ENCODE results near the gene PODXL. TPM values are rescaled to one million over a fixed set of nuclear protein-coding genes. Genes with fewer than 3 reads are reported as not detected.

PODXL gene
- total and polyA plus RNA-seq, 10 of the 15 experiments (the other 5 are each of a cell fraction or from before 2014, with no cell fraction given) = 0.04 to 1.8 (median 0.38) TPM

GRCh38 chr7:131533151-131533559 lies 23.3 kb downstream of the PODXL start:
- no peak overlapping the region for H2AFZ ChIP-seq (ENCODE audit: control insufficient read depth, low read depth, low read length)
- intact Hi-C loops (cut with micrococcal nuclease; ENCODE audit: unreplicated experiment) = no loop called here
- FAIRE-seq (no peak), DNase-seq (ENCODE audit: low read depth, low spot score) (no peak), ATAC-seq (no peak)
- H3K9ac ChIP-seq (ENCODE audit: control insufficient read depth, insufficient read depth, low read length) = no peak overlapping the region
- no peaks in the 10 kb centered on the region for H3K4me1 ChIP-seq (ENCODE audit: control insufficient read depth, insufficient read depth, low read length)
- no peaks in the 10 kb centered on the region for H3K79me2 ChIP-seq (ENCODE audit: control insufficient read depth, insufficient read depth, low read length)
- no peaks in the 10 kb centered on the region for H3K36me3 ChIP-seq (ENCODE audit: control insufficient read depth in 2 of 2, insufficient read depth in 2 of 2, low read length in 1 of 2)
- BruUV-seq (replicated peaks) = no TSS peak
- ChIA-PET RAD21 (ENCODE audit: unreplicated experiment) (no interaction called here), CTCF (no interaction called here), SMC1A (ENCODE audit: uncharacterized antibody, unreplicated experiment) (no interaction called here), POLR2A (no interaction called here)
- H4K20me1 ChIP-seq (ENCODE audit: control insufficient read depth, insufficient read depth) = no peaks in the 10 kb centered on the region
- no peak overlapping the region for H3K27ac ChIP-seq (ENCODE audit: control insufficient read depth, insufficient read depth)
- 46% methylated on average over 9 of the region's 9 CpGs for WGBS (ENCODE audit: insufficient coverage, insufficient replicate concordance, low lambda C conversion rate, missing lambda C conversion rate)
- in situ Hi-C loops (cut with MboI) = no loop called here
- no peak overlapping the region for H3K4me2 ChIP-seq (ENCODE audit: control insufficient read depth, insufficient read depth)
- H3K9me3 ChIP-seq (replicated peaks; ENCODE audit: control insufficient read depth, insufficient read depth, low read length) = no peaks in the 10 kb centered on the region
- TF ChIP-seq ZBTB11 (CRISPR knock-in tag; IDR thresholded peaks at IDR 0.05) (no peak), MTA3 (IDR thresholded peaks at IDR 0.05; ENCODE audit: borderline replicate concordance, low read length) (no peak), EZH2 (IDR thresholded peaks at IDR 0.05; ENCODE audit: borderline replicate concordance, control insufficient read depth, low read depth, low read length) (no peak), ZBTB4 (CRISPR knock-in tag; IDR thresholded peaks at IDR 0.05) (no peak), GABPA (IDR thresholded peaks at IDR 0.05; ENCODE audit: low read depth) (no peak), SKIL (IDR thresholded peaks at IDR 0.05; ENCODE audit: low read depth, poor library complexity, severe bottlenecking) (no peak), SMAD5 (IDR thresholded peaks at IDR 0.05; ENCODE audit: low read depth) (no peak), FOXM1 (IDR thresholded peaks at IDR 0.05; ENCODE audit: low read depth, low read length) (no peak)
- no peak overlapping the region for H3K4me3 ChIP-seq
- H3K27me3 ChIP-seq (replicated peaks in 1 of 2; ENCODE audit: control insufficient read depth in 2 of 2, insufficient read depth in 2 of 2, low read length in 1 of 2) = no peaks in the 10 kb centered on the region
